Measurements from ENCODE around the gene RHOB. TPM values are rescaled to one million over a fixed set of nuclear protein-coding genes. Genes with fewer than 3 reads are reported as not detected.
"Not testable (repeated sequence)": the region's sequence is repeated elsewhere in the genome, so short reads cannot be mapped to it uniquely, and the experiment has no call there.

RHOB gene
- total RNA-seq, 1 experiment from 2014 or later = 28.1 TPM

DNA sequence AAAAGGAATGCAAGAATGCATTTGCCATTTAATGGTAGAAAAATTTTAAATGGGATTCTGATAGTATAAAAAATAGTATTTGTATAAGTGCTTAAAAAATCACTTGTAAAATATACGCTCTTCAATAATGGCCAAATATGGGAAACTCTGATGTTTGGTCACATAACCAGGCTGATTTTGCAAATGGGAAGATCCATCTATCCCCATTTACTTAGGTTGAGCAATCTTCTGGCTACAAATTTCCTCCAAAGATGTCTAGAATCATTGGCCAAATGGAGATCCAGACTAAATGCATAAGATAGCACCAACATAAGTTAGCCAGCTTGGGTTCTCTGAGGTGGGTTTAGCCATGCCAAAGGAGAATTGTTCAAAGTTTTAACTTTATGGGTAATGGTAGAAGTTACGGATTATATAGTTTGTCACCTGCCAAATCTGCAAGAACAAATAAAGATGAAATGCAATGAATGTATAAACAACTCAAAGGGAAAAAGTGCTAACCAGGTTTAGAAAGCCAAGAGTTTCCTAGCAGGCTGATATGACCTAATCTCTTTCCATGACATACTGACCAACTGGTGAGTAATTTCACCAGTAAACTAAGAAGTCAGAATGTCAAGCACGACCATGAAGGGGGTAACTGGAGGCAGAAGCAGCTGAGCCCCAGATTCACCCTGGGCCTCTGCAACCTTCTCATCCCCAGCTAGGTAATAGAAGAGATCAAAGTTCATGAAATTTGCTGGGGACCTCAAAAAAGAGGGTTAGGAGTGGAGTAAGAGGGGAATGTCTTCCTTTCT, 10.0 kb downstream of the RHOB start:
- H3K27ac Mint-ChIP-seq (ENCODE audit: low read depth, unreplicated experiment) = no peak overlapping the region
- intact Hi-C loops (cut with micrococcal nuclease) = no loop called here
- H3K9me3 Mint-ChIP-seq (ENCODE audit: unreplicated experiment) = no peaks in the 10 kb centered on the region
- H3K27me3 Mint-ChIP-seq (ENCODE audit: insufficient read depth, unreplicated experiment) = no peaks in the 10 kb centered on the region
- no peak for DNase-seq (ENCODE audit: unreplicated experiment)
- H3K4me3 Mint-ChIP-seq (ENCODE audit: unreplicated experiment) = no peak overlapping the region
- H3K36me3 Mint-ChIP-seq (ENCODE audit: insufficient read depth, unreplicated experiment) = peaks cover 4% of the 10 kb centered on the region
- ChIA-PET POLR2A (interaction anchor here (1.2 kb wide), 1 partner anchor 11 kb away, joined by 5 read pairs; no protein-coding TSS in a partner anchor), CTCF (interaction anchor here (0.6 to 1.2 kb wide), 8 partner anchors 10 to 194 kb away, joined by 3 to 6 read pairs (median 4); partner anchors contain the start of genes HS1BP3 and RHOB)
- TF ChIP-seq, protein P1, sequence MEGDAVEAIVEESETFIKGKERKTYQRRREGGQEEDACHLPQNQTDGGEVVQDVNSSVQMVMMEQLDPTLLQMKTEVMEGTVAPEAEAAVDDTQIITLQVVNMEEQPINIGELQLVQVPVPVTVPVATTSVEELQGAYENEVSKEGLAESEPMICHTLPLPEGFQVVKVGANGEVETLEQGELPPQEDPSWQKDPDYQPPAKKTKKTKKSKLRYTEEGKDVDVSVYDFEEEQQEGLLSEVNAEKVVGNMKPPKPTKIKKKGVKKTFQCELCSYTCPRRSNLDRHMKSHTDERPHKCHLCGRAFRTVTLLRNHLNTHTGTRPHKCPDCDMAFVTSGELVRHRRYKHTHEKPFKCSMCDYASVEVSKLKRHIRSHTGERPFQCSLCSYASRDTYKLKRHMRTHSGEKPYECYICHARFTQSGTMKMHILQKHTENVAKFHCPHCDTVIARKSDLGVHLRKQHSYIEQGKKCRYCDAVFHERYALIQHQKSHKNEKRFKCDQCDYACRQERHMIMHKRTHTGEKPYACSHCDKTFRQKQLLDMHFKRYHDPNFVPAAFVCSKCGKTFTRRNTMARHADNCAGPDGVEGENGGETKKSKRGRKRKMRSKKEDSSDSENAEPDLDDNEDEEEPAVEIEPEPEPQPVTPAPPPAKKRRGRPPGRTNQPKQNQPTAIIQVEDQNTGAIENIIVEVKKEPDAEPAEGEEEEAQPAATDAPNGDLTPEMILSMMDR (IDR thresholded peaks at IDR 0.05; ENCODE audit: unreplicated experiment) = no peak
- no peaks in the 10 kb centered on the region for H3K4me1 Mint-ChIP-seq (ENCODE audit: insufficient read depth, unreplicated experiment)
- BruUV-seq (replicated peaks) = no TSS peak

DNA sequence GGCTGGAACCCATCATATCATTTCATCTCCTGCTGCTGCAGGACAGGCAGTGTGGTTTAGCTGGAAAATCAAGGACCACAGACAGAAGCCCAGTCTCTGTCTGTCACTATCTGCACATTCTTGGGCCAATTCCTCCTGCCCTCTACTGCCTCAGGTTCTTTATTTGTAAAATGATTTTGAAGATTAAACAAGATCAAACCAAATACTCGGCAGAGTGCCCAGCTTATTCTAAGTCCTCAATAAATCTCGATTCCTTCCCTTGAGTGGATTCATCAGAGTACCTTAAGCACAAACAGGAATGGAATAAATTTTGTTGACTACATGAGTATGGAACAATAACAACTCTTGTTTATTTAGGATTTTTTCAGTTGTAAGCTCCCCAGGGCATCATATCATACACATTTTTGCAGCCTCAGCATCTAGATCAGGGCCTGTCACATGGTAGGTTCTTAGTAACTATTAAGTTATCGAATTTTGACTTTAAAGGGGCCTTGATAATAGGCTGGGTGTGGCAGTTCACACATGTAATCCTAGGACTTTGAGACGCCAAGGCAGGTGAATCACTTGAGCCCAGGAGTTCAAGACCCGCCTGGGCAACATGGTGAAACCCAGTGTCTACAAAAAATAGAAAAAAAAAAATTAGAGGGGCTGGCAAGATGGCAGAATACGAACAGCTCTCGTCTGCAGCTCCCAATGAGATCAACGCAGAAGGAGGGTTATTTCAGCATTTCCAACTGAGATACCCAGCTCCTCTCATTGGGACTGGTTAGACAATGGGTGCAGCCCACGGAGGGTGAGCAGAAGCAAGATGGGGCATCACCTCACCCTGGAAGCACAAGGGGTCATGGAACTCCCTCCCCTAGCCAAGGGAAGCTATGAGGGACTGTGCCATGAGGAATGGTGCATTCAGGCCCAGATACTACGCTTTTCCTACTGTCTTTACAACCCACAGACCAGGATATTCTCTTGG, 11.1 kb downstream of the RHOB start:
- no peak overlapping the region for H3K4me3 Mint-ChIP-seq (ENCODE audit: unreplicated experiment)
- intact Hi-C loops (cut with micrococcal nuclease) = no loop called here
- POLR2A ChIA-PET = interaction anchor here (1.2 kb wide), 1 partner anchor 10 kb away, joined by 5 read pairs; no protein-coding TSS in a partner anchor
- TF ChIP-seq, protein P1 (IDR thresholded peaks at IDR 0.05; ENCODE audit: unreplicated experiment) = no peak
- H3K36me3 Mint-ChIP-seq (ENCODE audit: insufficient read depth, unreplicated experiment) = peaks cover 4% of the 10 kb centered on the region
- no peaks in the 10 kb centered on the region for H3K27me3 Mint-ChIP-seq (ENCODE audit: insufficient read depth, unreplicated experiment)
- no TSS peak for BruUV-seq (replicated peaks)
- no peaks in the 10 kb centered on the region for H3K9me3 Mint-ChIP-seq (ENCODE audit: unreplicated experiment)
- CTCF ChIA-PET = interaction anchor here (0.6 to 2.0 kb wide), 10 partner anchors 10 to 203 kb away, joined by 3 to 6 read pairs (median 4); partner anchors contain the start of genes HS1BP3 and RHOB
- no peaks in the 10 kb centered on the region for H3K4me1 Mint-ChIP-seq (ENCODE audit: insufficient read depth, unreplicated experiment)
- DNase-seq (ENCODE audit: unreplicated experiment) = no peak
- H3K27ac Mint-ChIP-seq (ENCODE audit: low read depth, unreplicated experiment) = no peak overlapping the region

DNA sequence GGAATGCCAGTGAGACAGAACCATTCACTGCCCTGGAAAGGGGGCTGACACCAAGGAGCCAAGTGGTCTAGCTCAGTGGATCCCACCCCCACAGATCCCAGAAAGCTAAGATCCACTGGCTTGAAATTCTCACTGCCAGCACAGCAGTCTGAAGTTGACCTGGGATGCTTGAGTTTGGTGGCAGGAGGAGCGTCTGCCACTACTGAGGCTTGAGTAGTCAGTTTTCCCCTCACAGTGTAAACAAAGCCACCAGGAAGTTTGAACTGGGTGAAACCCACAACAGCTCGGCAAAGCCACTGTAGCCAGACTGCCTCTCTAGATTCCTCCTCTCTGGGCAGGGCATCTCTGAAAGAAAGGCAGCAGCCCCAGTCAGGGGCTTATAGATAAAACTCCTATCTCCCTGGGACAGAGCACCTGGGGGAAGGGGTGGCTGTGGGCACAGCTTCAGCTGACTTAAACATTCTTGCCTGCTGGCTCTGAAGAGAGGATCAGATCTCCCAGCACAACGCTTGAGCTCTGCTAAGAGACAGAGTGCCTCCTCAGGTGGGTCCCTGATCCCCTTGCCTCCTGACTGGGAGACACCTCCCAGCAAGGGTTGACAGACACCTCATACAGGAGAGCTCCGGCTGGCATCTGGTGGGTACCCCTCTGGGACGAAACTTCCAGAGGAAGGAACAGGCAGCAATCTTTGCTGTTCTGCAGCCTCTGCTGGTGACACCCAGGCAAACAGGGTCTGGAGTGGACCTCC, 12.0 kb downstream of the RHOB start:
- H3K9me3 Mint-ChIP-seq (ENCODE audit: unreplicated experiment); H3K27me3 Mint-ChIP-seq (ENCODE audit: insufficient read depth, unreplicated experiment); H3K4me3 Mint-ChIP-seq (ENCODE audit: unreplicated experiment); H3K4me1 Mint-ChIP-seq (ENCODE audit: insufficient read depth, unreplicated experiment); H3K27ac Mint-ChIP-seq (ENCODE audit: low read depth, unreplicated experiment); POLR2A ChIA-PET; BruUV-seq (replicated peaks); DNase-seq (ENCODE audit: unreplicated experiment); H3K36me3 Mint-ChIP-seq (ENCODE audit: insufficient read depth, unreplicated experiment); intact Hi-C loops (cut with micrococcal nuclease): not testable (repeated sequence)
- CTCF ChIA-PET = interaction anchor here (0.6 to 2.0 kb wide), 4 partner anchors 22 to 202 kb away, joined by 3 to 5 read pairs (median 4); no protein-coding TSS in a partner anchor

DNA sequence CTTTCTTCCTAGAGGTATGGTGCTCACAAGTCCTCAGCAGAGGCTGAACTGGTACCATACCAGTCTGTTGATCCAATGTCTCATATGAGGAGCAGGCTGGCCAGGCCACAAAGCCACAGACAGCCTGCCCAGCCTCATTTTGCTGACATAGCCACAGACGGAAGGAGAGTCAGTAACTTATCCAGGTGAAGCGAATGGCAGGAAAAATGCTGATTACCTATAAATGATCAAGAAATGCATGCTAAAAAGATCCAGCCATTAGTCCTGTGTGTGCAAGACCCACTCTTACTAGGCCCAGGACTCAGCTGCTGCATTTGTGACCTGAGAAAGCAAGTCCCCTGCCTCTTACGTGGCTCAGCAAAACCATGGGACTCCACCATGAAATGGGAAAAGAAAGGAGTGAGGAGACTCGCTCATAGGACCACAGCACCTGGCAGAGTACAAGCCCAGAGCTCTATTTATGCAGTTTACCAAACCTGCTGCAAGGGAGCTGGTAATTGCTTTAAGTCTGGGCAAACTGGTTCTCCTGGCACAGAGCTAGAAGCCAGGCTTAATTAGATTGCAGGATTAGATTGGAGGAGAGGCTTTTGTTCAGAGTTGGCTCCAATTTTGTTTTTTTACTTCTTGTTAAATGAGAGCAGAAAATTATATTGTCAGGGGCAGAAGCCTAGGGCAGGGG, 19.0 kb downstream of the RHOB start:
- no peaks in the 10 kb centered on the region for H3K4me1 Mint-ChIP-seq (ENCODE audit: insufficient read depth, unreplicated experiment)
- no peak for DNase-seq (ENCODE audit: unreplicated experiment)
- no peaks in the 10 kb centered on the region for H3K36me3 Mint-ChIP-seq (ENCODE audit: insufficient read depth, unreplicated experiment)
- intact Hi-C loops (cut with micrococcal nuclease) = no loop called here
- no peak overlapping the region for H3K4me3 Mint-ChIP-seq (ENCODE audit: unreplicated experiment)
- CTCF ChIA-PET = interaction anchor here (0.8 to 1.0 kb wide), 5 partner anchors 11 to 168 kb away, joined by 3 to 4 read pairs (median 3); no protein-coding TSS in a partner anchor
- TF ChIP-seq, protein P1 (IDR thresholded peaks at IDR 0.05; ENCODE audit: unreplicated experiment) = no peak
- no peaks in the 10 kb centered on the region for H3K27me3 Mint-ChIP-seq (ENCODE audit: insufficient read depth, unreplicated experiment)
- no peaks in the 10 kb centered on the region for H3K9me3 Mint-ChIP-seq (ENCODE audit: unreplicated experiment)
- POLR2A ChIA-PET = interaction anchor here (1.5 kb wide), 1 partner anchor 11 kb away, joined by 6 read pairs; no protein-coding TSS in a partner anchor
- H3K27ac Mint-ChIP-seq (ENCODE audit: low read depth, unreplicated experiment) = no peak overlapping the region
- BruUV-seq (replicated peaks) = no TSS peak

Data from MCF 10A (cell line).